HepG2 (cell line): ENCODE results near the gene GPATCH3. TPM values are rescaled to one million over a fixed set of nuclear protein-coding genes. Genes with fewer than 3 reads are reported as not detected.

Experiments used
- ATAD3A ChIP-seq: sonication (generic); formaldehyde crosslinking; IDR thresholded peaks from 2 replicates; pipeline ENCODE4 v1.4.0; 2020; ENCODE audit warnings: missing genetic modification reagents
- HNRNPH1 ChIP-seq: fragments of 200-400 bp; formaldehyde crosslinking; optimal IDR thresholded peaks from 2 replicates; pipeline ENCODE3; 2017; ENCODE audit warnings: mild to moderate bottlenecking, low read depth, low read length
- KMT2A ChIP-seq: sonication (generic); formaldehyde crosslinking; IDR thresholded peaks from 2 replicates; pipeline ENCODE4 v1.4.0; 2020; ENCODE audit warnings: missing genetic modification reagents
- PAWR ChIP-seq: sonication (generic); formaldehyde crosslinking; IDR thresholded peaks from 2 replicates; pipeline ENCODE4 v1.4.0; 2020; ENCODE audit warnings: missing genetic modification reagents, mild to moderate bottlenecking, borderline replicate concordance
- SYNCRIP ChIP-seq: fragments of 200-400 bp; formaldehyde crosslinking; IDR thresholded peaks from 2 replicates; pipeline ENCODE4 v1.6.1; 2018; ENCODE audit warnings: mild to moderate bottlenecking, low read depth, low read length; ENCODE audit not compliant: insufficient read depth
- TARDBP ChIP-seq: sonication (generic); formaldehyde crosslinking; IDR thresholded peaks from 2 replicates; pipeline ENCODE4 v1.8.0; 2022; ENCODE audit warnings: mild to moderate bottlenecking, missing genetic modification reagents
- TRIM24 ChIP-seq: sonication (generic); formaldehyde crosslinking; IDR thresholded peaks from 2 replicates; pipeline ENCODE4 v1.8.0; 2022; ENCODE audit warnings: mild to moderate bottlenecking, missing genetic modification reagents
- ZFP1 ChIP-seq: IDR thresholded peaks from 2 replicates; pipeline ENCODE4 v1.6.1; 2016
- ZFP36L1 ChIP-seq: sonication (generic); formaldehyde crosslinking; IDR thresholded peaks from 2 replicates; pipeline ENCODE4 v1.8.0; 2022; ENCODE audit warnings: mild to moderate bottlenecking, missing genetic modification reagents, moderate library complexity
- ZNF367 ChIP-seq: sonication (generic); formaldehyde crosslinking; IDR thresholded peaks from 2 replicates; pipeline ENCODE4 v1.4.0; 2020; ENCODE audit warnings: missing genetic modification reagents, borderline replicate concordance
- ZNF563 ChIP-seq: sonication (generic); formaldehyde crosslinking; IDR thresholded peaks from 2 replicates; pipeline ENCODE4 v1.8.0; 2022; ENCODE audit warnings: mild to moderate bottlenecking, moderate library complexity, missing genetic modification reagents
- ZNF737 ChIP-seq: sonication (generic); formaldehyde crosslinking; IDR thresholded peaks from 2 replicates; pipeline ENCODE4 v1.5.0; 2020; ENCODE audit warnings: missing genetic modification reagents, mild to moderate bottlenecking, borderline replicate concordance
- ZNF83 ChIP-seq: sonication (generic); formaldehyde crosslinking; IDR thresholded peaks from 2 replicates; pipeline ENCODE4 v1.4.0; 2020; ENCODE audit warnings: missing genetic modification reagents, mild to moderate bottlenecking, borderline replicate concordance
- ZSCAN21 ChIP-seq: sonication (generic); formaldehyde crosslinking; IDR thresholded peaks from 2 replicates; pipeline ENCODE4 v1.8.0; 2022; ENCODE audit warnings: mild to moderate bottlenecking, missing genetic modification reagents, moderate library complexity, borderline replicate concordance
- ZSCAN31 ChIP-seq: sonication (generic); formaldehyde crosslinking; IDR thresholded peaks from 2 replicates; pipeline ENCODE4 v1.5.0; 2020; ENCODE audit warnings: low read depth, mild to moderate bottlenecking, missing genetic modification reagents
- polyA plus RNA-seq, 8 experiments: library from polyadenylated mRNA; depleted of rRNA in 3 of 8; stranded (reverse) in 7 of 8; unstranded in 1 of 8; fragments of >200 nt; fragmentation: Illumina TruSeq in 4 of 8; extraction: Trizol in 4 of 8; gene quantifications; 2 replicates each; pipeline versions ENCODE4 v1.2.1 to v1.2.3, GENCODE V29; 2011 to 2016; ENCODE audit warnings: low read depth in 4 of 8, missing spikeins in 1 of 8, mixed read lengths in 1 of 8; ENCODE audit not compliant: insufficient read depth in 1 of 8
- total RNA-seq, 5 experiments: library from RNA; depleted of rRNA; stranded (reverse); fragments of >200 nt; fragmentation: Illumina TruSeq; extraction: Trizol; gene quantifications; 2 replicates each; pipeline ENCODE4 v1.2.3, GENCODE V29; 2016; ENCODE audit warnings: low read depth in 1 of 5
- TF ChIP-seq, protein P1 (sequence below): sonication (generic); formaldehyde crosslinking; IDR thresholded peaks from 2 replicates; pipeline ENCODE4 v1.4.0; 2020; ENCODE audit warnings: missing genetic modification reagents; ENCODE audit errors: not compliant biosample characterization
- TF ChIP-seq, protein P2 (sequence below): sonication (generic); formaldehyde crosslinking; IDR thresholded peaks from 2 replicates; pipeline ENCODE4 v1.5.0; 2020; ENCODE audit warnings: mild to moderate bottlenecking, missing genetic modification reagents, borderline replicate concordance
- TF ChIP-seq, protein P3 (sequence below): sonication (generic); formaldehyde crosslinking; IDR thresholded peaks from 2 replicates; pipeline ENCODE4 v1.4.0; 2020; ENCODE audit warnings: missing genetic modification reagents
- TF ChIP-seq, protein P4 (sequence below): sonication (generic); formaldehyde crosslinking; IDR thresholded peaks from 2 replicates; pipeline ENCODE4 v1.8.1; 2023; ENCODE audit warnings: mild to moderate bottlenecking, moderate library complexity, missing genetic modification reagents
- TF ChIP-seq, protein P5 (sequence below): sonication (generic); formaldehyde crosslinking; IDR thresholded peaks from 2 replicates; pipeline ENCODE4 v1.8.0; 2022; ENCODE audit warnings: missing genetic modification reagents, mild to moderate bottlenecking, borderline replicate concordance

Gene GPATCH3
- total and polyA plus RNA-seq, 2 of the 13 experiments (the other 11 are each of a cell fraction or from before 2014, with no cell fraction given): 8.3 to 11.0 TPM

DNA sequence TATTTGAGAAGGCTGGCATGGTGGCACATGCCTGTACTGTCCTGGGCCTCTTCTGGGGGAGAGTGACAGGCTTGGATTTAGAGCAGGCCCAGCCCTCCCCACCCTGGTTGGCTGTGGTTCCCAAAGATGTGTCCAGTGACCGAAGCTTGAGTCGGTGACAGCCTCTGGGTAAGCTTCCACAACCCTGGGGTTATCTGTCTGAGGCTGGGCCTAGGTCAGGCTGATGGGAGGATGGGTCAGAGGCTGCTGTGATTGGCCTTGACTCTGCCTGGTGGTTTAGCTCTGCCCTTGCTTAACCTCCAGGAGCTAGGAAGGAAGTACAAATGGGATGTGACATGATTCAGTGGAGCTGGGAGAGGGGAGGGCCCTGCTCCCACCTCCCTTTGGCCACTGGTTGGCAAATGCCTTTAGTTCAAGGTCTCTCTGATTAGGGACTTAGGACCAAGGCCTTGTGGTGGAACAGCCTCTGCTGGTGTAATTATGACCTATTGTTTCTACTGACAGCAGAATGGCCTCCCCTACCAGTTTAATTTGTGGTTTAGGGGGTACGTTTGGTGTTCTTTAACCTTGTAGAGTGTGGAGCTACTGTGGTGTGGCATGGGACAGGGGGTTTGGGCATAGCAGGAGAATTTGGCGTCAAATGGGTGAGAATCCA is 37.9 kb upstream of the GPATCH3 start (continued):
- TF ChIP-seq ZSCAN21 (CRISPR knock-in tag) (no peak), TRIM24 (CRISPR knock-in tag) (0 out of 2 replicates have a peak, but pooled peaks have one; percentile 34), KMT2A (CRISPR knock-in tag) (peak; percentile 53; the same call in 1 of the 2 replicates), TARDBP (CRISPR knock-in tag) (peak; percentile 95), ZNF737 (CRISPR knock-in tag) (no peak; the same call in 1 of the 2 replicates), SYNCRIP (no peak), ZFP36L1 (CRISPR knock-in tag) (peak; percentile 74; the same call in 1 of the 2 replicates), ZNF563 (no peak; the same call in 1 of the 2 replicates), PAWR (CRISPR knock-in tag) (no peak), HNRNPH1 (no peak), ZNF367 (CRISPR knock-in tag) (no peak), ZNF83 (CRISPR knock-in tag) (no peak), ZSCAN31 (peak; percentile 71; the same call in 1 of the 2 replicates), ATAD3A (CRISPR knock-in tag) (no peak), ZFP1 (CRISPR knock-in tag) (no peak)
- TF ChIP-seq, protein P1, sequence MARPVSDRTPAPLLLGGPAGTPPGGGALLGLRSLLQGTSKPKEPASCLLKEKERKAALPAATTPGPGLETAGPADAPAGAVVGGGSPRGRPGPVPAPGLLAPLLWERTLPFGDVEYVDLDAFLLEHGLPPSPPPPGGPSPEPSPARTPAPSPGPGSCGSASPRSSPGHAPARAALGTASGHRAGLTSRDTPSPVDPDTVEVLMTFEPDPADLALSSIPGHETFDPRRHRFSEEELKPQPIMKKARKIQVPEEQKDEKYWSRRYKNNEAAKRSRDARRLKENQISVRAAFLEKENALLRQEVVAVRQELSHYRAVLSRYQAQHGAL (CRISPR knock-in tag): peak; percentile 53
- TF ChIP-seq, protein P2, sequence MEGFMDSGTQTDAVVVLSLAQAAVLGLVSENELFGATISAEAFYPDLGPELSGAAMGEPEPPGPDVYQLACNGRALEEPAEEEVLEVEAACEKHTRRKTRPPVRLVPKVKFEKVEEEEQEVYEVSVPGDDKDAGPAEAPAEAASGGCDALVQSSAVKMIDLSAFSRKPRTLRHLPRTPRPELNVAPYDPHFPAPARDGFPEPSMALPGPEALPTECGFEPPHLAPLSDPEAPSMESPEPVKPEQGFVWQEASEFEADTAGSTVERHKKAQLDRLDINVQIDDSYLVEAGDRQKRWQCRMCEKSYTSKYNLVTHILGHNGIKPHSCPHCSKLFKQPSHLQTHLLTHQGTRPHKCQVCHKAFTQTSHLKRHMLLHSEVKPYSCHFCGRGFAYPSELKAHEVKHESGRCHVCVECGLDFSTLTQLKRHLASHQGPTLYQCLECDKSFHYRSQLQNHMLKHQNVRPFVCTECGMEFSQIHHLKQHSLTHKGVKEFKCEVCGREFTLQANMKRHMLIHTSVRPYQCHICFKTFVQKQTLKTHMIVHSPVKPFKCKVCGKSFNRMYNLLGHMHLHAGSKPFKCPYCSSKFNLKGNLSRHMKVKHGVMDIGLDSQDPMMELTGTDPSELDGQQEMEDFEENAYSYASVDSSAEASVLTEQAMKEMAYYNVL (CRISPR knock-in tag): peak; percentile 92
- TF ChIP-seq, protein P3, sequence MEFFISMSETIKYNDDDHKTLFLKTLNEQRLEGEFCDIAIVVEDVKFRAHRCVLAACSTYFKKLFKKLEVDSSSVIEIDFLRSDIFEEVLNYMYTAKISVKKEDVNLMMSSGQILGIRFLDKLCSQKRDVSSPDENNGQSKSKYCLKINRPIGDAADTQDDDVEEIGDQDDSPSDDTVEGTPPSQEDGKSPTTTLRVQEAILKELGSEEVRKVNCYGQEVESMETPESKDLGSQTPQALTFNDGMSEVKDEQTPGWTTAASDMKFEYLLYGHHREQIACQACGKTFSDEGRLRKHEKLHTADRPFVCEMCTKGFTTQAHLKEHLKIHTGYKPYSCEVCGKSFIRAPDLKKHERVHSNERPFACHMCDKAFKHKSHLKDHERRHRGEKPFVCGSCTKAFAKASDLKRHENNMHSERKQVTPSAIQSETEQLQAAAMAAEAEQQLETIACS (CRISPR knock-in tag): no peak
- TF ChIP-seq, protein P4, sequence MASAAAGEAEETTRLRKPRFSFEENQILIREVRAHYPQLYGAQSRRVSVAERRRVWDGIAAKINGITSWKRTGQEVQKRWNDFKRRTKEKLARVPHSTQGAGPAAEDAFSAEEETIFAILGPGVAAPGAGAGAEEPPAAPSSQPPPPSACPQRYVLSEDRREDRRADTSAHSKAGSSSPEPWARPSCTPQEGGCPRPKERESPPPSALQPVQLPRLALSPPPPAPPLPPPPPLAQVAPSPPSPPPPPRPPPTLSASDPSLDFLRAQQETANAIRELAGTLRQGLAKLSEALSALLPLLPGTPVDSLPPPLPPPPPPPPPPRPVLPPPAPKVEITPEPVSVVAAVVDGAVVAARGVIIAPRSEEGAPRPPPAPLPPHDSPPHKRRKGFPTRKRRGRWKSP (CRISPR knock-in tag): peak; percentile 50; the same call in 1 of the 2 replicates
- TF ChIP-seq, protein P5, sequence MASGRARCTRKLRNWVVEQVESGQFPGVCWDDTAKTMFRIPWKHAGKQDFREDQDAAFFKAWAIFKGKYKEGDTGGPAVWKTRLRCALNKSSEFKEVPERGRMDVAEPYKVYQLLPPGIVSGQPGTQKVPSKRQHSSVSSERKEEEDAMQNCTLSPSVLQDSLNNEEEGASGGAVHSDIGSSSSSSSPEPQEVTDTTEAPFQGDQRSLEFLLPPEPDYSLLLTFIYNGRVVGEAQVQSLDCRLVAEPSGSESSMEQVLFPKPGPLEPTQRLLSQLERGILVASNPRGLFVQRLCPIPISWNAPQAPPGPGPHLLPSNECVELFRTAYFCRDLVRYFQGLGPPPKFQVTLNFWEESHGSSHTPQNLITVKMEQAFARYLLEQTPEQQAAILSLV (CRISPR knock-in tag): peak; percentile 93
